HG02943 (cell line): ENCODE data around the gene SLC26A6.

ENCODE experiments used
- ATAC-seq: cut with Tn5 transposase; IDR thresholded peaks from one replicate; pipeline ENCODE4 v1.9.1; 2021; ENCODE audit warnings: mild to moderate bottlenecking, low read depth, moderate library complexity; ENCODE audit not compliant: unreplicated experiment

The SLC26A6 gene

GRCh38 chr3:48584836-48585235, 50.4 kb downstream of the SLC26A6 start:
- no peak for ATAC-seq

GRCh38 chr3:48581621-48582481, 53.4 kb downstream of the SLC26A6 start:
- ATAC-seq: no peak

- no peak for ATAC-seq
Measured at GRCh38 chr3:48576647-48577046, 58.6 kb downstream of the SLC26A6 start.
